A549 (cell line): ENCODE measurements around the gene TM2D3.

ENCODE experiments used
- BHLHE40 ChIP-seq: IDR thresholded peaks from 2 replicates; pipeline ENCODE4 v1.6.1; 2012; ENCODE audit warnings: low read depth, low read length, inconsistent platforms
- CBX2 ChIP-seq: fragments of 200-600 bp; sonication (generic); IDR thresholded peaks from 2 replicates; pipeline ENCODE4 v1.6.1; 2016; ENCODE audit warnings: low read depth, mild to moderate bottlenecking, borderline replicate concordance
- CEBPB ChIP-seq, 2 experiments: fragments of >200 bp in 1 of 2; sonication (Bioruptor Twin) in 1 of 2; formaldehyde crosslinking in 1 of 2; IDR thresholded peaks; 2 replicates each; pipeline ENCODE4 v1.6.1; 2012 to 2016
- EP300 ChIP-seq, 2 experiments: fragments of >200 bp; sonication (Bioruptor Twin); formaldehyde crosslinking; IDR thresholded peaks; 2 replicates in 1 of 2; 3 replicates in 1 of 2; pipeline ENCODE4 v1.6.1; 2016 to 2017
- JUN ChIP-seq, 2 experiments: fragments of >200 bp; sonication (Bioruptor Twin); formaldehyde crosslinking; IDR thresholded peaks; 2 replicates in 1 of 2; 3 replicates in 1 of 2; pipeline ENCODE4 v1.6.1; 2016 to 2017
- POLR2A ChIP-seq: IDR thresholded peaks from 2 replicates; pipeline ENCODE4 v1.6.1; 2012; ENCODE audit warnings: mild to moderate bottlenecking, low read length
- ZC3H11A ChIP-seq: fragments of 450-650 bp; IDR thresholded peaks from 2 replicates; pipeline ENCODE4 v1.6.1; 2014; ENCODE audit warnings: antibody characterized with exemption, mild to moderate bottlenecking
- ZNF302 ChIP-seq: fragments of 250-450 bp; sonication (Bioruptor Pico); IDR thresholded peaks from 2 replicates; pipeline ENCODE4 v1.9.0; 2021; ENCODE audit warnings: inconsistent platforms, mild to moderate bottlenecking, moderate library complexity
- TF ChIP-seq, protein P1 (sequence below): IDR thresholded peaks from 2 replicates; pipeline ENCODE4 v1.6.1; 2012
- TF ChIP-seq, protein P2 (sequence below): fragments of >200 bp; sonication (Bioruptor Twin); formaldehyde crosslinking; IDR thresholded peaks from 3 replicates; pipeline ENCODE4 v1.5.1; 2016

- no peak for TF ChIP-seq POLR2A
- no peak for TF ChIP-seq JUN (IDR thresholded peaks at IDR 0.05)
- no peak for TF ChIP-seq CBX2
- TF ChIP-seq, protein P1, sequence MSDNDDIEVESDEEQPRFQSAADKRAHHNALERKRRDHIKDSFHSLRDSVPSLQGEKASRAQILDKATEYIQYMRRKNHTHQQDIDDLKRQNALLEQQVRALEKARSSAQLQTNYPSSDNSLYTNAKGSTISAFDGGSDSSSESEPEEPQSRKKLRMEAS: no peak
- TF ChIP-seq, protein P2, sequence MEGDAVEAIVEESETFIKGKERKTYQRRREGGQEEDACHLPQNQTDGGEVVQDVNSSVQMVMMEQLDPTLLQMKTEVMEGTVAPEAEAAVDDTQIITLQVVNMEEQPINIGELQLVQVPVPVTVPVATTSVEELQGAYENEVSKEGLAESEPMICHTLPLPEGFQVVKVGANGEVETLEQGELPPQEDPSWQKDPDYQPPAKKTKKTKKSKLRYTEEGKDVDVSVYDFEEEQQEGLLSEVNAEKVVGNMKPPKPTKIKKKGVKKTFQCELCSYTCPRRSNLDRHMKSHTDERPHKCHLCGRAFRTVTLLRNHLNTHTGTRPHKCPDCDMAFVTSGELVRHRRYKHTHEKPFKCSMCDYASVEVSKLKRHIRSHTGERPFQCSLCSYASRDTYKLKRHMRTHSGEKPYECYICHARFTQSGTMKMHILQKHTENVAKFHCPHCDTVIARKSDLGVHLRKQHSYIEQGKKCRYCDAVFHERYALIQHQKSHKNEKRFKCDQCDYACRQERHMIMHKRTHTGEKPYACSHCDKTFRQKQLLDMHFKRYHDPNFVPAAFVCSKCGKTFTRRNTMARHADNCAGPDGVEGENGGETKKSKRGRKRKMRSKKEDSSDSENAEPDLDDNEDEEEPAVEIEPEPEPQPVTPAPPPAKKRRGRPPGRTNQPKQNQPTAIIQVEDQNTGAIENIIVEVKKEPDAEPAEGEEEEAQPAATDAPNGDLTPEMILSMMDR: no peak
- TF ChIP-seq BHLHE40: no peak
- no peak for TF ChIP-seq CEBPB (IDR thresholded peaks at IDR 0.05)
- no peak for TF ChIP-seq ZNF302 (CRISPR knock-in tag)
- no peak for TF ChIP-seq EP300 (IDR thresholded peaks at IDR 0.05)
- no peak for TF ChIP-seq ZC3H11A
Observed at GRCh38 chr15:101619615-101619865, 32.6 kb downstream of the TM2D3 start.
